ENCODE data around the gene CHST15. TPM values are rescaled to one million over a fixed set of nuclear protein-coding genes. Genes with fewer than 3 reads are reported as not detected.

CHST15 gene
- total RNA-seq, 1 experiment from 2014 or later, result 26.7 TPM

GRCh38 chr10:124078714-124079113 lies 14.7 kb downstream of the CHST15 start:
- CTCF ChIA-PET, result no interaction called here

GRCh38 chr10:124078028-124078427 lies 15.4 kb downstream of the CHST15 start:
- H3K4me1 ChIP-seq, result no peaks in the 10 kb centered on the region

More at GRCh38 chr10:124078714-124079113, 14.7 kb downstream of the CHST15 start:
- Histone ChIP-seq H3K4me3 (ENCODE audit: low read depth, low read length) (no peak overlapping the region), H3K27me3 (replicated peaks; ENCODE audit: control insufficient read depth, insufficient read depth, low read length) (no peaks in the 10 kb centered on the region), H3K36me3 (ENCODE audit: control insufficient read depth, insufficient read depth, low read length) (no peaks in the 10 kb centered on the region), H3K4me1 (no peaks in the 10 kb centered on the region), H3K9me3 (no peaks in the 10 kb centered on the region)
- H3K4me3 Mint-ChIP-seq (ENCODE audit: unreplicated experiment), result no peak overlapping the region
- POLR2A ChIA-PET, result no interaction called here
- intact Hi-C loops (cut with micrococcal nuclease; ENCODE audit: unreplicated experiment), result no loop called here
- H3K36me3 Mint-ChIP-seq (ENCODE audit: insufficient read depth, unreplicated experiment), result peaks cover 13% of the 10 kb centered on the region
- no peak for DNase-seq
- no peaks in the 10 kb centered on the region for H3K4me1 Mint-ChIP-seq (ENCODE audit: low read depth, unreplicated experiment)
- no peak for TF ChIP-seq CTCF (IDR thresholded peaks at IDR 0.05; ENCODE audit: insufficient read depth in 1 of 2, low read depth in 1 of 2, low read length in 1 of 2, severe bottlenecking in 1 of 2, unreplicated experiment in 1 of 2)
- no peak overlapping the region for H3K27ac Mint-ChIP-seq (ENCODE audit: unreplicated experiment)
- no peaks in the 10 kb centered on the region for H3K9me3 Mint-ChIP-seq (ENCODE audit: unreplicated experiment)
- H3K27me3 Mint-ChIP-seq (ENCODE audit: insufficient read depth, unreplicated experiment), result peaks cover 3% of the 10 kb centered on the region
- BruUV-seq (replicated peaks), result no TSS peak

GRCh38 chr10:124077208-124077993 lies 16.0 kb downstream of the CHST15 start:
- no peaks in the 10 kb centered on the region for H3K4me1 ChIP-seq

More at GRCh38 chr10:124078028-124078427, 15.4 kb downstream of the CHST15 start:
- POLR2A ChIA-PET, result no interaction called here
- DNase-seq, result no peak
- Histone ChIP-seq H3K27me3 (replicated peaks; ENCODE audit: control insufficient read depth, insufficient read depth, low read length) (no peaks in the 10 kb centered on the region), H3K36me3 (ENCODE audit: control insufficient read depth, insufficient read depth, low read length) (no peaks in the 10 kb centered on the region), H3K9me3 (no peaks in the 10 kb centered on the region), H3K4me3 (ENCODE audit: low read depth, low read length) (no peak overlapping the region)
- Mint-ChIP-seq H3K4me3 (ENCODE audit: unreplicated experiment) (no peak overlapping the region), H3K36me3 (ENCODE audit: insufficient read depth, unreplicated experiment) (peaks cover 6% of the 10 kb centered on the region), H3K9me3 (ENCODE audit: unreplicated experiment) (no peaks in the 10 kb centered on the region), H3K27ac (ENCODE audit: unreplicated experiment) (no peak overlapping the region), H3K4me1 (ENCODE audit: low read depth, unreplicated experiment) (no peaks in the 10 kb centered on the region), H3K27me3 (ENCODE audit: insufficient read depth, unreplicated experiment) (peaks cover 3% of the 10 kb centered on the region)
- TF ChIP-seq CTCF (IDR thresholded peaks at IDR 0.05; ENCODE audit: insufficient read depth in 1 of 2, low read depth in 1 of 2, low read length in 1 of 2, severe bottlenecking in 1 of 2, unreplicated experiment in 1 of 2), result no peak
- CTCF ChIA-PET, result interaction anchor here (0.6 kb wide), 1 partner anchor 852 kb away, joined by 3 read pairs; no protein-coding TSS in a partner anchor
- intact Hi-C loops (cut with micrococcal nuclease; ENCODE audit: unreplicated experiment), result no loop called here
- no TSS peak for BruUV-seq (replicated peaks)

More at GRCh38 chr10:124077208-124077993, 16.0 kb downstream of the CHST15 start:
- intact Hi-C loops (cut with micrococcal nuclease; ENCODE audit: unreplicated experiment), result no loop called here
- ChIA-PET CTCF (interaction anchor here (0.6 kb wide), 1 partner anchor 853 kb away, joined by 3 read pairs; no protein-coding TSS in a partner anchor), POLR2A (no interaction called here)
- no peak for DNase-seq
- BruUV-seq (replicated peaks), result no TSS peak
- no peak for TF ChIP-seq CTCF (IDR thresholded peaks at IDR 0.05; ENCODE audit: insufficient read depth in 1 of 2, low read depth in 1 of 2, low read length in 1 of 2, severe bottlenecking in 1 of 2, unreplicated experiment in 1 of 2)
- Histone ChIP-seq H3K27me3 (replicated peaks; ENCODE audit: control insufficient read depth, insufficient read depth, low read length) (no peaks in the 10 kb centered on the region), H3K4me3 (ENCODE audit: low read depth, low read length) (no peak overlapping the region), H3K36me3 (ENCODE audit: control insufficient read depth, insufficient read depth, low read length) (no peaks in the 10 kb centered on the region), H3K9me3 (no peaks in the 10 kb centered on the region)
- peaks cover under 1% of the 10 kb centered on the region for H3K36me3 Mint-ChIP-seq (ENCODE audit: insufficient read depth, unreplicated experiment)
- H3K27me3 Mint-ChIP-seq (ENCODE audit: insufficient read depth, unreplicated experiment), result peaks cover 3% of the 10 kb centered on the region
- H3K4me1 Mint-ChIP-seq (ENCODE audit: low read depth, unreplicated experiment), result no peaks in the 10 kb centered on the region
- H3K4me3 Mint-ChIP-seq (ENCODE audit: unreplicated experiment), result no peak overlapping the region
- no peaks in the 10 kb centered on the region for H3K9me3 Mint-ChIP-seq (ENCODE audit: unreplicated experiment)
- no peak overlapping the region for H3K27ac Mint-ChIP-seq (ENCODE audit: unreplicated experiment)

Measured in Caco-2 (cell line).